GM19455 (cell line): ENCODE results near the gene MMP17.

Experiments used
- ATAC-seq: cut with Tn5 transposase; IDR thresholded peaks from one replicate; pipeline ENCODE4 v1.9.1; 2021; ENCODE audit not compliant: unreplicated experiment

MMP17 gene

DNA sequence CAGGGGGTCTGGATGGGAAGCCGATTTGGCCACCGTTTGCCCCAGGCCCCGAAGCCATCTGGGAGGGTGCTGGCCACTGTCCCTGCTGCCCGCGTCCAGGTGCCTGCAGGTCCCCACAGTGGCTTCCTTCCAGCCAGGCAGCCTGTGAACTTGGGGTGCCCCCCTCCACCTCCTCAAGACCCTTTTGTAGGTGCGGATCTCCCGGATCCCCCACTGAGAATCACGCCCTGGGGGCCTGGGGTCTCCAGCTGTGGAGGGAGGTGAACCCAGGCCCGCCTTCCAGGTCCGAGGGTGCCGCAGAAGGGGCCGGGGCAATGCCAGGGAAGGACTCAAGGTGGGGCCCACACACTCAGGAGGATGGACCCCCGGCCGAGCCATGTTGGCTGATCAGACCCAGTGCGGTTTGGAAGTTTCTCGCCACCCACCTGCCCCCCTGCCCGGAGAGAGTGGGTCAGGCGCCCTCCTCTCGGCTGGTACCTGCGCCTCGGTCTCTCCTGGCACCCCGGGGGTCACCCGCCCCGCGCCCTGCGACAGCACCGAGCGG lies 1.7 kb downstream of the MMP17 start:
- no peak for ATAC-seq

DNA sequence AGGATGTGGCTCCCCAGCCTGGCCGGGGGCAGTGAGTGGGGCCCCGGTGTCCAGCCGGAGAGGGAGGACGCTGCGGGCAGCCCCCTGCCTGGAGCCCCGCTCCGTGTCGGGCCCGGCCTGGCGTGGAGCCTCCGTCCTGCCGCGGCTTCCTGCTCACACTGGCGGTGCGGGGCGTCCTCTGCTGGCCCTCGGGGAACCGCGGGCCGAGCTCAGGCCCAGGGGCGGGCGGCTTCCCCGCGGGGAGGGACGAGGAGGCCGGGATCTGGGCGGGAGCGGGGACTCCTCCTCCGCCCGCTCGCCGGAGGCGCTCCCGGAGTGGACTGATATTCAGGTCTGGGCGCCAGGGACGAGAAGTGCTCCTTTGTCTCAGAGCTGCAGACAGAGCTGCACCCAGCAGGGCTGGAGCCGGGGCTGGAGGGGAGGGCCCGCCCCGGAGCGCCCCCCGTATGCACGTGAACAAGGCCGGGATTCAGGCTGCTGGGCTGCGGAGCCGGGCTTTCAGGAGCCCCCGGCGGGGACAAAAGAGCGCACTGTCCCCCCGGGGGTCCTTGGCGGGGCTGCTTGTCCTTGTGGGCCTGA lies 2.2 kb downstream of the MMP17 start:
- no peak for ATAC-seq

DNA sequence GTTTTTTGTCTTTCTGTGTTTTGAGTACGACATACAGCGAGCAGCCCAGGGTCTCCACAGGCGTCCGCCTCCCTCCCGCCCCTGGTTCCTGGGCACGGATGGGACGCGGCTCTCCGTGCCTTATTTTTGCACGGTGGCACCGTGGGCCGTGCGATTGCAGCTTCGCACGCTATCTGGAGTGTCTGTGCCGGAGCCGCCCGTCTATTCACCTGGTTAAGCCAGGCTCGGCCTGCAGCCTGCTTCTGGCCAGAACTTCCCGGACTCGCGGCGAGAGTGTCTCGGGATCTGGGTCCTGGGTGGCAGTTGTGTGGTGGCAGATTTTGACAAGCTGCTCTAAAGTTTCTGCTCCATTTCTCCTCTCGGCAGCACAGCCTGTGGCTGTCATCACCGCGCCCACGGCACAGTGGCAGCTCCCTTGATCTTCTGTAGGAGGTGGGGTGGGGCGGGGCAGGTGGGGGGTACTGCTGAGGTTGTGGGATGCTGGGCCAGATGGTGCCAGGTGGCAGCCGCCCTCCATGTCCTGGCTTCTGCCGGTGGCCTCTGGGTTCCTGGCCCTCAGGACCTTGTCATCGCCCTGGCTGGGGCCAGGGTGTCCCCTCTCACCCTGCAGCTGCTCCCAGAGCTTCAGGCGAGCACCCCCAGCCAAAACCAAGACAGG lies 2.9 kb downstream of the MMP17 start:
- ATAC-seq, result no peak

DNA sequence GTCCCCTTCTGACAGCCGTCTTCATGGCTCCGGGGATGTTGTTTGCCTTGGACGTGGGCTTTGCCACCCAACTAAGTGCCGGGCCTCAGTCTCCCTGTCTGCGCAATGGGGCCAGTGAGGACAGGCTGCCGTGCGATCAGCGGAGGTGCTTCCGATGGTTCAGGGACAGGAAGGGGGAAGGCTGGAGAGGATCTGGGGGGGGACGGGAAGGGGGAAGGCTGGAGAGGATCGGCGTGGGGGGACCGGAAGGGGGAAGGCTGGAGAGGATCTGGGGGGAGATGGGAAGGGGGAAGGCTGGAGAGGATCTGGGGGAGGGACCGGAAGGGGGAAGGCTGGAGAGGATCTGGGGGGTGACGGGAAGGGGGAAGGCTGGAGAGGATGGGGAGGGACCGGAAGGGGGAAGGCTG lies 3.4 kb downstream of the MMP17 start:
- no peak for ATAC-seq

DNA sequence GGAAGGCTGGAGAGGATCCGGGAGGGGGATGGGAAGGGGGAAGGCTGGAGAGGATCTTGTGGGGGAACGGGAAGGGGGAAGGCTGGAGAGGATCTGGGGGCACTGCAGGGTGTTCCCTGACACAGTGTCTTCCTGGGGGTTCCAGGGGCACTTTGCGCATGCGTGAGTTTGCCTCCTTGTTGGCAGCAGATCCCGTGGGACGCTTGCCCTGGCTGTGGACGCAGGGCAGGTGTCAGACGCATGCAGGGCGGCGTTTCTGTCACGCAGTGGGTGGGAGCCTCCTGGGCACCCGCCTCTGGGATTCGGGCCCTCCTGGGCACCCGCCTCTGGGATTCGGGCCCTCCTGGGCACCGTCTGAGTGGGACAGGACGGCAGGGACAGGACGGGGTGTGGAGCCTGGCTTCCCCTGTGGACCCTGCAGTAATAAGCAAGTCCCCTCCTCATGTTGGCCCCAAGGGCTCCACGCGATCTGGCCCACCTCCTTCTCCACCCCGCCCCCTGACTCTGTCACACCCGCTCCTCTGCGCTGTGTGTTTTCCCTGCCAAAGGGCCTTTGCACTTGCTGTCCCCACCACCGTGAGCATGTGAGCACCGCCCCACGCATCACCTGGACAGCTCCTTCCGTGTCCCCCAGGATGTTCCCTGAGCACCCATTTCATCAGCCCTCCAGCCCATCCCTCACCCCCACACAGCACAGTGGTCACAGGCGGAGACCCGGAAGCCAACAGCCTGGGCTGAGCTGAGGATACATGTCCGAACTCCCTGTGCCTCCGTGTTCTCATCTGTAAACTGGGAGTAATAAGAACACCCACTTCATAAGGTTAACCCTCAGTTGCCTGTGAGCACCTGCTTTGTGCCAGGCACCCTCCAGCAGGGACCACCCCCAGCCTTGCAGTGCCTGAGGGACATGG lies 4.4 kb downstream of the MMP17 start:
- no peak for ATAC-seq

DNA sequence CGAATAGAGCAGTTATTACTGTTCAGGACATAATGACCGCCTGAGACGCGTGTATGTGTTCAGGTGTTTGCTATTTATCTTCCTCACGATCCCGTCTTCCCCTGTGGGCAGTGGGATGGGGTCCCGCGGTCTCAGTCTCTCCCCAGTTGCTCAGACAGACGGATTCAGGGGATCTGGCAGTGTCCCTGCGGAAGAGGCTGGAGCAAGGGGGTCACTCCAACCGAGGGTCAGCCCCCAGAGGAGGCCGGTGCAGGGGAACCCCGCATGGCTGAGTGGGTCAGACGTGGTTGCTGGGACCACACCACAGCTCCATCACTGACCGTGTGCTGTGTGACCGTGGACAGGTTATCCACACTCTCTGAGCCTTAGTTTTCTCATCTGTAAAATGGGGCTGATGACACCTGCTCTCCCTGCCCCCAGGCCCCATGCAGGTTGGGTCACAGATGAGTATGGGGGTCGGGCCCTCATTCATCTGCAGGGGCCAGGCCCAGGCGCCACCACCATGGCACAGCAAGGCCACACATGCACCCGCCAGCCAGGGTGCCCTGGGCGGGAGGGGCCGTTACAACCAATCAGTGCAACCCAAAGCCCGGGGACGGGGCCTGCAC lies 5.2 kb downstream of the MMP17 start:
- no peak for ATAC-seq

DNA sequence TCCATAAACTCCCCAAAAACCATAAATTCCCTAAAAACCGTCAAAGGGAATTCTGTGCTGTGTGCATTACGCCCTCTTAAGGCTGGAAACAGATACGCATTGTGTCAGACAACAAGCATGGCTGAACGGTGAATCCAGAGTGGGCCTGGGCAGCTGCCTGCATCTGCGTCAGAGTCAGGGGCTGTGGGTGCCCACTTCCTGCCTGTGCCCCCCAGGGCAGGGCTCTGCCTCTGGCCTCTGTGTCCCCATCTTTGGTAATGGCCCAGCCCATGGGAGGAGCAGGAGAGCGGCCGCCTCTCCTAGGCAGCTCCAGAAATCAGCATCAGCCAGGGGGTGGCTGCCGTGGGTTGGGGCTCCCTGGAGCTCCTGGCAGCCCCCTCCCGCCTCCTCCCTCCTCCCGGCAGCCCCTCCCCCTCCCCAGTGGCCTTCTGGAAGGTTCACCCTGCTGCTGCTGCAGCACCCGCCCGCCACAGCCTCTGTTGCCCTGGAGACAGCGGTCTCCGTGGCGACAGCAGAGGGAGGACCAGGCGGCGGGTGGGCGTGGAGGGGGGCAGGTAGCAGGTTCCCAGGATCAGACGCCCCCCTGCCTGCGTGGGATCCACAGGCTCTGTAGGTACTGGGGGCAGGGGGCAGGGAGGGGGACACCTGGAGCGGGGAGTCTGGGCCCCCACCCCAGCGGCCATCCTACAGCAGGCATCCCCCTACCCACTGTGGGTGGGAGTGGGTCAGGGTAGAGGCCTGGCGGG lies 5.9 kb downstream of the MMP17 start:
- no peak for ATAC-seq

DNA sequence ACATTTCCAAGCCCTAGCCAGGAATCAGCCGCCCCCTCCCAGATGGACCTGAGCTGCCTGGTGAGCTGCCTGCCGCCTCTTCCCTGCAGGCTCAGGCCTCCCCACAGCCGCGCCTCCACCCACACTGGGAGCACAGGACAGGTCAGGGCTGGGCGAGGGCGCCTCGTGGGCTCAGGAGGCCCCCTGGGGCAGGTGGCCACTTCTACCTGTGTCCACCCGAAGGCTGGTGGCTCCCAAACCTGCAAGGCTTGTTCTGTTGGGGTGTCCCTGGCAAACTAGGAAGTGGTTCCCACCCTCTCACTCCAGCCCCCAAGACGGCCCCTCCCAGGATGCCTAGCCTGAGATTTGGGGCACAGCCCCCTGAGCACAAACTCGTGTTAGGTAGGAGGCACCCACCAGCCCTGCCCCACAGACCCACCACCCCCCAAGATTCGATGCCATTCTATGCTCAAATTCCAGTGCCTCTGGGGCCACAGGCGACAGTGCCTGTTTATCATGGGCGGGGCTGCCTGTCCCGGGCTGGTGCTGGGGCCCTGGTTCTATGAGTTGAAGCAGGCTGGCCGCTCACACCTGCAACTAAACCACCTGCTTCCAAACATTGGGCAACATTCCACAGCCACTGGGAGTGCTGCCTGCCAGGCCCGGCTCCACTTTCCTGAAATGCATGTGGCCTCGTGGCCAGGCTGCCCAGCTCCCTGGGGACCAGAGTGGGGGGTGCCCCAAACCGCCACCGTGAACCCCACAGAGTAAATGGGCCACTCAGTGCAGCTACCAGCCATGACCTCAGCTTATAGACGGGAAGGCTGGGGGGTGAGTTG lies 6.8 kb downstream of the MMP17 start:
- ATAC-seq, result no peak

DNA sequence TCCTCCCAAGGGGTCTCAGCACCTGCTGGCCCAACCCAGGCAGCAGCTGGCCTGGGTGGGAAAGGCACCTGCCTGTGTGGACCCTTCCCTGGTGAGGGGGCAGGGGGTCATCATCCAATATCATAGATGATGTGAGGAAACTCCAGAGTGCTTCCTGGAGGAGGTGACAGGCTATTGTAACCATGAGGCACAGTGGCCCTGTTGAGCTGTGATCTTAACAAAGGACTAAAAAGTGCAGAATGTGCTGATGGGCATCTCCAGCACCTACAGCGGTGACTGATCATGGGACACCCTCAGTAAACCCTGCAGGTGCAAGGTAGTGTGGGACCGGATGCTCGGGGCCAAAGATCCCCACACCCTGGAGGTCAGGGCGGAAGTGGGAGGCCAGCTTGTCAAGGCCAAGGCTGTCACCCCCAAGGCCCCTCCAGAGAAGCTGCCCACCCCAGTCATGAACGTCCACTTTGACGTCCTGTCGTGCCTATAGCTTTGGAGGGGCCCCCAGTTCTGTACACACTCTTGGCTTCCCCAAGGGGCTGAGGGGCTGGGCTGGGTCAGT lies 7.5 kb downstream of the MMP17 start:
- no peak for ATAC-seq

DNA sequence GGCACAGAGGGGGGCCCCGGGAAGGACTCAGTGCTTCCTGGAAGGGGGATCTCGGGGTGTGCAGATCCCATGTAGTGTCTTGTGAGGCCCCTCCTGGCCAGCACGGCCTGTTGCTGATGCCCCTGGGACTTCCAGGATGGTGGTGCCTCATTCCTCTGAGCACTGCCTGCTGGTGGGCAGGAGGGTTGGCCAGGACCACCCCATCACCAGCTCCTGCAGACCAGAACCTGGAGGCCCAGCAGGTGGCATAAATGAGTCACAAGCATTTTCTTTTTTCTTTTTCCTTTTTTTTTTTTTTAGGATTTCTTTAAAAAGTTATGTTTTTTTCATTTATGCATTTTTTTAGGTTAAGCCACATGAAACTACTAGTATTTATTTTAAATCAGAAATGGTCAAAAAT lies 8.0 kb downstream of the MMP17 start:
- no peak for ATAC-seq

DNA sequence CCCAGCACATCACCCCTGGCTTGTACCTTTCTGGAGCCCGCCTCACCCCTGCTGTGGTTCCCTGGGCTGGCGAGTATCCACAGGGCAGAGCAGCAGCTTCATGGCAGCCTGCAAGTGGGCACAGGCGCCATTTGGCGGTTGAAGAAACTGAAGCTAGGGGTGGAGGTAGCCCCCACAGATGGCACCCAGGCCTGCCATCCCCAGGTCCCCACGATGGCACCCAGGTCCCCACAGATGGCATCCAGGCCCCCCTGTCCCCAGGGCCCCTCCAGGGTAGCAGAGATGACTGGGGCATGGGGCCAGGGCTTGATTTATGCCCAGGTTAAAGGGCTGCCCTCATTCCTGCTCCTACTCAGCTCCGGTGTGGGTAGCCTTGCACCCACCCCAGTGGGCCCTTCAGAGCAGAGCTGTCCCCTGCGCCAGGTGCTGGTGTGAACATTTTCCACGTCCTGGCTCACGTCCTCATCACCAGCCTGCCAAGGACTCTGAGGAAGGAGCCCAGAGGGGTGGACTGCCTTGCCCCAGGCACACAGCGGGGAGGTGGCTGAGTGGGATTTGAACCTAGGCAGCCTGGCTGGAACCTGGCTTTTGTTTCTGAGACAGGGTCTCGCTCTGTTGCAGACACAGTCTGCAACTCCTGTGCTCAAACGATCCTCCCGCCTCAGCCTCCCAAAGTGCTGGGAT lies 8.7 kb downstream of the MMP17 start:
- no peak for ATAC-seq

DNA sequence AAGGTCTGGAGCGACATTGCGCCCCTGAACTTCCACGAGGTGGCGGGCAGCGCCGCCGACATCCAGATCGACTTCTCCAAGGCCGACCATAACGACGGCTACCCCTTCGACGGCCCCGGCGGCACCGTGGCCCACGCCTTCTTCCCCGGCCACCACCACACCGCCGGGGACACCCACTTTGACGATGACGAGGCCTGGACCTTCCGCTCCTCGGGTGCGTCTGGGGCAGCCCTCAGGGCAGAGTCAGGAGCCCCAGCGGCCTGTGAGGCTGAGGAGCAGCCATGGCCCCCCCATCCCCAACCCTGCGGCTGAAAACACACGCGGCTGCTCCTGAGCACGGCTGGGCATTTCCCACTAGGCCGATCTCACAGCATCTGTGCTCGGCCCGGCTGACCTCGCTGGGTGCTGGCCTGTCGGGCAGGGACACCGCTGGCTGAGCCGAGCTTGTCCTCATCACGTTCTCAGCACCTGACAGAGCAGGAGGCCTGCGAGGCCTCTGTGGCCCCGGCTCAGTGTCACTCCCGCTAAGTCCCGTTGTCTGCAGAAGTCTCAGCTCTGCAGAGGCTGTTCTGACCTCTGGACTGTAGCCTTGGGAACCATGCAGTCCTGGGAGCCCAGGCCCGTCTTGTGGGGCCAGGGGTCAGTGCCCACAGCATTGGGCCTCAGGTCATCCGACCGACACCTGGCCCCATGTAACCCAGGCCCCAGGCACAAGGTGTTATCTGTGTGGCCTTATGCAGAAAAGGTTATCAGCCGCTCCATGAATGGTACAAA lies 12.6 kb downstream of the MMP17 start:
- no peak for ATAC-seq

DNA sequence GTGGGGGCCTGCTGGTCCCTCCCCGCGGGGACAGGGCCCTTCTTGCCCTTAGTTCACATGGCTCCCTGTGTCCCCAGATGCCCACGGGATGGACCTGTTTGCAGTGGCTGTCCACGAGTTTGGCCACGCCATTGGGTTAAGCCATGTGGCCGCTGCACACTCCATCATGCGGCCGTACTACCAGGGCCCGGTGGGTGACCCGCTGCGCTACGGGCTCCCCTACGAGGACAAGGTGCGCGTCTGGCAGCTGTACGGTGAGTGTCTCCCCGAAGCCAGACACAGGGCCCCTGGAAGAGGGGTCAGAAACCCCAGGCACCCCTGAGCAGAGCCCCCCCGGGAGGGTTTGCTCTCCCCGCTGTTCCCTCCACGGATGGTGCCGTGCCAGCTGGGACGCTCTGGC lies 13.4 kb downstream of the MMP17 start:
- ATAC-seq, result no peak

DNA sequence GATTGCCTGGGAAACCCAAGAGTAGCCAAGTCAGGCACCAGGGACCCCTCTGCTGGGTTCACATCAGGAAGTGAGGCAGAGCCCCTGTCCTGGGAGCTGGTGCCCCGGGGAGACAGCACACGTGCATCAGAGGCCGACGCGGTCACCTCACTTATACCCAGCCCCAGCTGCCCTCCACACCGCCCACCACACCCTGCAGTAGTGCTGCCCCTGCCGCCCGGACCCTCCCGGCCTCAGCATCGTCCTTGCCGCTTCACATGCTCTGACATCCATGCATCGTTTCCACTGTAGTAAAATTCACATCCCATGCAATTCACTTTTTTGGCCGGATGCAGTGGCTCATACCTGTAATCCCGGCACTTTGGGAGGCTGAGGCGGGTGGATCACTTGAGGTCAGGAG lies 14.0 kb downstream of the MMP17 start:
- no peak for ATAC-seq

DNA sequence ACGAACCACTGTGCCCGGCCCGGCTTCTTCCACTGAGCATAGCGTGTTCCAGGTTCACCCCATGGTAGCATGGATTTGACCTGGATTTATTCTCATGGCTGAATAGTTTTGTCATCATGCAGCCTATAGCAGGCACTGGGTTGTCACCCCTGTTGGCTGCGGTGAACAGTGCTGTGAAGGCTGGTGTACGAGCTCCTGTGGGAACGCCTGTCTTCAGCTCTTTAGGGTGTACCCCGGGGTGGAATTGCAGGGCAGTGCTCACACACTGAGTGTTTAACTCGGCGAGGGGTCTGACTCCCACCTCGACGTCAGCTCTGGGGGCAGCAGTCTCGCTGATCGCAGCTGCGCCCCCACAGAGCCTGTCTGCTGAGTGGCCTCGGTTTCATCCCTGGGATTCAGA lies 15.3 kb downstream of the MMP17 start:
- no peak for ATAC-seq

DNA sequence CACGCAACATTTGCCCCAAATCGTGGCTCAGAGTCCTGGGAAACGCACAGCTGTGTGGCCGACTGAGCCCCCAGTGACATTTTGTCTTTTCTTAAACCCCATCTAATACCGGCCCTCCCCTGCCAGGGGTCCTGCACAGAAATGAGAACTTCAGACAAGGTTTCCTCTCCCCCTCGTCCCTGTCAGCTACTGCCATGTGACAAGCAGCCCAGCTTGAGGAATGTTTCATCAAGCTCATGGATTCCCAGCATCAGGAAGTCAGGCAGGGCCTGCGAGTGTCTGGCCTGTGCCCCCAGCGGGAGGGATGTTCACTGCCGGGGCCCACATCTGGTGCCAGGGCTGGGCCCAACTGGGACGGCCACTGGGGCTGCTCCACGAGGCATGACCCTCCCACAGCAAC lies 15.9 kb downstream of the MMP17 start:
- no peak for ATAC-seq

DNA sequence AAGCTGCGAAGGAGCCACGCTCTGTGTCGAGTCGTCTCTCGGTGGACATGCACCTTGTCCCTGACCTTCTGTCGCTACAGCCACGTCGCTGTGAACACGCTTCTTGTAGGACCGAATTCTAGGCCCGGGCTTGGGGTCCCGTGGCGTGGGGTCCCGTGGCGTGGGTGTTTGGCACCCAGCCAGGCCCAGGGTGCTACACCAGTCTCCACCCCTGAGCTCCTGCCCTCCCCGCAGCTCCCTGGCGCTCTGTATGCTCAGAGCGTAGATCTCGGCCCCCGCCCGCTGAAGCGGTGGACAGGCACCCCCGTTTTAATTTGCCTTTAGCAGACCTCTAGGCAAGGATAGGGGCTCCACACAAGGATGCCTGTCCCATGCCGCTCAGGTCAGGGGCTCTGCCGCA lies 16.5 kb downstream of the MMP17 start:
- no peak for ATAC-seq

DNA sequence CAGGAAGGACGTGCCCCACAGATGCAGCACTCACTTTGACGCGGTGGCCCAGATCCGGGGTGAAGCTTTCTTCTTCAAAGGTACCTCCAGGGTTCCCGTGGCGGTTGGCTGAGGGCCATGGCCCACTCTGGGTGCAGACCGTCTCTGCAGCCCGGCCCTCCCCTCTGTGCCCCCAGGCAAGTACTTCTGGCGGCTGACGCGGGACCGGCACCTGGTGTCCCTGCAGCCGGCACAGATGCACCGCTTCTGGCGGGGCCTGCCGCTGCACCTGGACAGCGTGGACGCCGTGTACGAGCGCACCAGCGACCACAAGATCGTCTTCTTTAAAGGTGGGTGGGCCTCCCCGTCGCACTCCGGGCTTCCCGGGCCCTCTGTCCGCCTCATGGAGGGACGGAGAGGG lies 16.9 kb downstream of the MMP17 start:
- no peak for ATAC-seq
